H9 (cell line): ENCODE data around the gene VAMP2. TPM values are rescaled to one million over a fixed set of nuclear protein-coding genes. Genes with fewer than 3 reads are reported as not detected.

Experiments used
- DNase-seq: peaks from one replicate; pipeline ENCODE4 v3.0.0-alpha.2; 2017
- H2AFZ ChIP-seq: one replicate; pipeline ENCODE4 v1.6.1; 2013; ENCODE audit warnings: mild to moderate bottlenecking, low read length, control low read depth, moderate library complexity
- H2AK5ac ChIP-seq: 2 replicates; pipeline ENCODE4 v1.6.1; 2013; ENCODE audit warnings: low read length, control low read depth, mixed read lengths; ENCODE audit not compliant: insufficient read length
- H2BK120ac ChIP-seq: one replicate; pipeline ENCODE4 v1.6.1; 2013; ENCODE audit warnings: low read depth, mild to moderate bottlenecking, low read length, control low read depth, inconsistent platforms; ENCODE audit not compliant: poor library complexity, severe bottlenecking
- H2BK12ac ChIP-seq: 2 replicates; pipeline ENCODE4 v1.6.1; 2013; ENCODE audit warnings: low read length, control low read depth, mixed read lengths, low read depth; ENCODE audit not compliant: insufficient read length
- H2BK15ac ChIP-seq: 2 replicates; pipeline ENCODE4 v1.6.1; 2013; ENCODE audit warnings: low read depth, low read length, control low read depth
- H2BK20ac ChIP-seq: one replicate; pipeline ENCODE4 v1.6.1; 2013; ENCODE audit warnings: low read depth, mild to moderate bottlenecking, low read length, control low read depth, inconsistent platforms; ENCODE audit not compliant: poor library complexity, severe bottlenecking
- H2BK5ac ChIP-seq: 2 replicates; pipeline ENCODE4 v1.6.1; 2013; ENCODE audit warnings: low read length, control low read depth, mixed read lengths; ENCODE audit not compliant: insufficient read length
- H3K14ac ChIP-seq: 2 replicates; pipeline ENCODE4 v1.6.1; 2013; ENCODE audit warnings: low read length, control low read depth; ENCODE audit not compliant: insufficient read depth
- H3K18ac ChIP-seq: 2 replicates; pipeline ENCODE4 v1.6.1; 2013; ENCODE audit warnings: low read depth, mild to moderate bottlenecking, mixed read lengths, low read length, control low read depth; ENCODE audit not compliant: insufficient read length
- H3K23ac ChIP-seq: 2 replicates; pipeline ENCODE4 v1.6.1; 2013; ENCODE audit warnings: low read length, control low read depth, mixed read lengths, low read depth; ENCODE audit not compliant: insufficient read length
- H3K23me2 ChIP-seq: 2 replicates; pipeline ENCODE4 v1.6.1; 2013; ENCODE audit warnings: low read depth, mild to moderate bottlenecking, mixed read lengths, low read length, control low read depth; ENCODE audit not compliant: insufficient read length, poor library complexity, severe bottlenecking
- H3K27ac ChIP-seq: 2 replicates; pipeline ENCODE4 v1.5.1; 2013; ENCODE audit warnings: low read length, control low read depth, mixed read lengths, low read depth; ENCODE audit not compliant: insufficient read length
- H3K27me3 ChIP-seq: 2 replicates; pipeline ENCODE4 v1.6.1; 2013; ENCODE audit warnings: low read length, control low read depth, inconsistent platforms; ENCODE audit not compliant: insufficient read depth
- H3K4ac ChIP-seq: 2 replicates; pipeline ENCODE4 v1.6.1; 2013; ENCODE audit warnings: low read depth, mild to moderate bottlenecking, control low read depth, inconsistent platforms, low read length, moderate library complexity
- H3K4me1 ChIP-seq: 2 replicates; pipeline ENCODE4 v1.6.1; 2013; ENCODE audit warnings: low read length, control low read depth, inconsistent platforms; ENCODE audit not compliant: insufficient read depth
- H3K4me2 ChIP-seq: 2 replicates; pipeline ENCODE4 v1.6.1; 2013; ENCODE audit warnings: low read length, control low read depth, mixed read lengths; ENCODE audit not compliant: insufficient read length, insufficient read depth
- H3K56ac ChIP-seq: 2 replicates; pipeline ENCODE4 v1.6.1; 2013; ENCODE audit warnings: low read depth, mild to moderate bottlenecking, mixed read lengths, low read length, control low read depth; ENCODE audit not compliant: insufficient read length
- H3K79me1 ChIP-seq: 2 replicates; pipeline ENCODE4 v1.6.1; 2013; ENCODE audit warnings: low read depth, mild to moderate bottlenecking, moderate library complexity, low read length, control low read depth, inconsistent platforms; ENCODE audit not compliant: insufficient read depth, poor library complexity, severe bottlenecking
- H3K79me2 ChIP-seq: 2 replicates; pipeline ENCODE4 v1.6.1; 2013; ENCODE audit warnings: low read length, control low read depth, inconsistent platforms; ENCODE audit not compliant: insufficient read depth
- H3K9ac ChIP-seq: 2 replicates; pipeline ENCODE4 v1.6.1; 2013; ENCODE audit warnings: low read length, control low read depth, mixed read lengths; ENCODE audit not compliant: insufficient read length; ENCODE audit errors: extremely low read depth
- H3K9me3 ChIP-seq: one replicate; pipeline ENCODE4 v1.6.1; 2013; ENCODE audit warnings: low read depth, low read length, inconsistent platforms; ENCODE audit not compliant: control insufficient read depth
- H3T11ph ChIP-seq: one replicate; pipeline ENCODE4 v1.6.1; 2013; ENCODE audit warnings: mild to moderate bottlenecking, low read length, control low read depth, inconsistent platforms
- H4K20me1 ChIP-seq: one replicate; pipeline ENCODE4 v1.6.1; 2013; ENCODE audit not compliant: control insufficient read depth, insufficient read length, insufficient read depth
- H4K5ac ChIP-seq: 2 replicates; pipeline ENCODE4 v1.6.1; 2013; ENCODE audit warnings: low read depth, mild to moderate bottlenecking, mixed read lengths, low read length, control low read depth; ENCODE audit not compliant: insufficient read length
- H4K8ac ChIP-seq: replicated peaks from 2 replicates; pipeline ENCODE4 v1.6.1; 2013; ENCODE audit warnings: low read length, control low read depth, mixed read lengths, low read depth; ENCODE audit not compliant: insufficient read length
- H4K91ac ChIP-seq: 2 replicates; pipeline ENCODE4 v1.6.1; 2013; ENCODE audit warnings: low read depth, mild to moderate bottlenecking, moderate library complexity, mixed read lengths, low read length, control low read depth; ENCODE audit not compliant: insufficient read length
- H3K27ac Mint-ChIP-seq, 3 experiments: 2 replicates in 2 of 3; 3 replicates in 1 of 3; pipeline ENCODE4 v1.8.0; 2020 to 2021; ENCODE audit warnings: mixed read lengths in 3 of 3, mild to moderate bottlenecking in 1 of 3, moderate library complexity in 1 of 3
- H3K27me3 Mint-ChIP-seq: 2 replicates; pipeline ENCODE4 v1.8.0; 2021; ENCODE audit warnings: low read depth, mild to moderate bottlenecking, moderate library complexity, mixed read lengths
- H3K36me3 Mint-ChIP-seq, 3 experiments: 2 replicates in 2 of 3; 3 replicates in 1 of 3; pipeline ENCODE4 v1.8.0; 2020 to 2021; ENCODE audit warnings: low read depth in 3 of 3, mixed read lengths in 3 of 3; ENCODE audit not compliant: insufficient read depth in 1 of 3
- H3K4me1 Mint-ChIP-seq, 2 experiments: 2 replicates each; pipeline ENCODE4 v1.8.0; 2020; ENCODE audit warnings: mixed read lengths in 2 of 2
- H3K4me3 Mint-ChIP-seq, 2 experiments: 2 replicates in 1 of 2; 3 replicates in 1 of 2; pipeline ENCODE4 v1.8.0; 2020 to 2021; ENCODE audit warnings: mild to moderate bottlenecking in 2 of 2, mixed read lengths in 2 of 2, moderate library complexity in 1 of 2
- H3K9me3 Mint-ChIP-seq, 2 experiments: 2 replicates in 1 of 2; 3 replicates in 1 of 2; pipeline ENCODE4 v1.8.0; 2020; ENCODE audit warnings: mild to moderate bottlenecking in 2 of 2, mixed read lengths in 2 of 2, moderate library complexity in 1 of 2
- CTCF ChIP-seq: fragments of 200-600 bp; sonication (generic); conservative IDR thresholded peaks from 3 replicates; pipeline ENCODE4 v1.8.0; 2021; ENCODE audit warnings: antibody characterized with exemption, mild to moderate bottlenecking
- WGBS: extraction: QIAGEN DNeasy Blood & Tissue Kit; methylation state at CpG from one replicate; pipeline ENCODE4 v1.1.7; 2013; ENCODE audit warnings: missing lambda C conversion rate, low lambda C conversion rate, mixed read lengths; ENCODE audit not compliant: insufficient read length; ENCODE audit errors: extremely low coverage; 5-methylcytosine and 5-hydroxymethylcytosine counted together
- total RNA-seq: library from RNA; stranded (reverse); gene quantifications from 2 replicates; pipeline ENCODE4 v1.2.1, GENCODE V29; 2021

VAMP2 gene
- total RNA-seq, 1 experiment from 2014 or later = 22.8 TPM

GRCh38 chr17:8151120-8151640 is 11.6 kb downstream of the VAMP2 start:
- H2BK5ac ChIP-seq = no peak overlapping the region
- H3K18ac ChIP-seq = peak overlapping the region; percentile 59
- no peaks in the 10 kb centered on the region for H3K27me3 ChIP-seq
- no peak overlapping the region for H3K27ac ChIP-seq
- no peak overlapping the region for H4K5ac ChIP-seq
- no peak overlapping the region for H3K4ac ChIP-seq
- peaks cover 21 to 25% of the 10 kb centered on the region in 2 experiments for H3K4me1 Mint-ChIP-seq
- no peak overlapping the region for H2BK120ac ChIP-seq
- H3K4me1 ChIP-seq = peaks cover 5% of the 10 kb centered on the region
- H3T11ph ChIP-seq = no peak overlapping the region
- no peak overlapping the region for H4K91ac ChIP-seq
- H3K79me2 ChIP-seq = no peaks in the 10 kb centered on the region
- no peak overlapping the region for H4K8ac ChIP-seq
- no peaks in the 10 kb centered on the region for H4K20me1 ChIP-seq
- peaks cover 18% of the 10 kb centered on the region for H3K23me2 ChIP-seq
- no CpG with 5 or more reads among the region's 38 CpGs for WGBS
- no peak overlapping the region for H2BK15ac ChIP-seq
- H3K4me3 Mint-ChIP-seq = peak overlapping the region; percentile 90 to 97
- peaks cover 25 to 37% (median 33%) of the 10 kb centered on the region in 3 experiments for H3K36me3 Mint-ChIP-seq
- H2BK12ac ChIP-seq = no peak overlapping the region
- H2BK20ac ChIP-seq = no peak overlapping the region
- no peak overlapping the region for H3K23ac ChIP-seq
- H3K4me2 ChIP-seq = peak overlapping the region; percentile 87
- peaks cover 3% of the 10 kb centered on the region for H3K27me3 Mint-ChIP-seq
- peak overlapping the region; percentile 82 for H3K9ac ChIP-seq
- no peak overlapping the region for H2AK5ac ChIP-seq
- no peak overlapping the region for H2AFZ ChIP-seq
- peak overlapping the region; percentile 56 to 95 (median 93); a peak in 5 of 7 replicates for H3K27ac Mint-ChIP-seq
- no peak overlapping the region for H3K56ac ChIP-seq
- no peak for TF ChIP-seq CTCF
- H3K9me3 ChIP-seq = no peaks in the 10 kb centered on the region
- no peaks in the 10 kb centered on the region for H3K9me3 Mint-ChIP-seq
- peak; percentile 87 for DNase-seq
- 0 out of 2 replicates have a peak overlapping the region, but pooled peaks have one; percentile 3 for H3K14ac ChIP-seq
- peaks cover 2% of the 10 kb centered on the region for H3K79me1 ChIP-seq
